ENCODE data around the gene ANGEL1. TPM values are rescaled to one million over a fixed set of nuclear protein-coding genes. Genes with fewer than 3 reads are reported as not detected.

Gene ANGEL1
- total and polyA plus RNA-seq, 3 donors from 2014 or later: 126 to 150 (median 132) TPM

DNA sequence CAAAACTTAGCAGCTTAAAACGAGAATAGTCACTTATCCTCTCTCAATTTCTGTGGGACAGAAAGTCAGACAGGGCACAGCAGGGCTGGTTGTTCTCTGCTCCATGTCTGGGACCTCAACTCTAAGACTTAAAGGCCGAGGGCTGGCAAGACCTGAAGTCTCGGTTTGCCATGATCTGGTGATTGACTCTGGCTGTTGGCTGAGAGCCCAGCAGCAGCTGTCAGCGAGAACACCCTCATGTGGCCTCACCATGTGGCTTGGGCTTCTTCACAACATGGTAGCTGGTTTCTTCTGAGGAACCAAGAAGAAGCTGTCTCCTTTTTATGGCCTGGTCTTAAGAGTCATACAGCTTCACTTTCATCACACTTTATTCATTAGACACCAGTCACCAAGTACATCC is 53.1 kb downstream of the ANGEL1 start:
- peak; percentile 13 for DNase-seq
- H3K4me3 ChIP-seq: no peak overlapping the region
- no peaks in the 10 kb centered on the region for H3K9me3 ChIP-seq
- H3K27me3 ChIP-seq: no peaks in the 10 kb centered on the region
- peaks cover 18% of the 10 kb centered on the region for H3K4me1 ChIP-seq
- intact Hi-C loops (cut with DNase I; ENCODE audit: low total_unique reads): no loop called here
- WGBS, 2 donors: 76 to 84% methylated on average over 4 of the region's 4 CpGs
- no peaks in the 10 kb centered on the region for H3K36me3 ChIP-seq (ENCODE audit: low read depth, missing control alignments)
- no peak for TF ChIP-seq POLR2A (IDR thresholded peaks at IDR 0.05)
- TF ChIP-seq, protein P1, sequence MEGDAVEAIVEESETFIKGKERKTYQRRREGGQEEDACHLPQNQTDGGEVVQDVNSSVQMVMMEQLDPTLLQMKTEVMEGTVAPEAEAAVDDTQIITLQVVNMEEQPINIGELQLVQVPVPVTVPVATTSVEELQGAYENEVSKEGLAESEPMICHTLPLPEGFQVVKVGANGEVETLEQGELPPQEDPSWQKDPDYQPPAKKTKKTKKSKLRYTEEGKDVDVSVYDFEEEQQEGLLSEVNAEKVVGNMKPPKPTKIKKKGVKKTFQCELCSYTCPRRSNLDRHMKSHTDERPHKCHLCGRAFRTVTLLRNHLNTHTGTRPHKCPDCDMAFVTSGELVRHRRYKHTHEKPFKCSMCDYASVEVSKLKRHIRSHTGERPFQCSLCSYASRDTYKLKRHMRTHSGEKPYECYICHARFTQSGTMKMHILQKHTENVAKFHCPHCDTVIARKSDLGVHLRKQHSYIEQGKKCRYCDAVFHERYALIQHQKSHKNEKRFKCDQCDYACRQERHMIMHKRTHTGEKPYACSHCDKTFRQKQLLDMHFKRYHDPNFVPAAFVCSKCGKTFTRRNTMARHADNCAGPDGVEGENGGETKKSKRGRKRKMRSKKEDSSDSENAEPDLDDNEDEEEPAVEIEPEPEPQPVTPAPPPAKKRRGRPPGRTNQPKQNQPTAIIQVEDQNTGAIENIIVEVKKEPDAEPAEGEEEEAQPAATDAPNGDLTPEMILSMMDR (IDR thresholded peaks at IDR 0.05): no peak
- no peak overlapping the region for H3K27ac ChIP-seq

DNA sequence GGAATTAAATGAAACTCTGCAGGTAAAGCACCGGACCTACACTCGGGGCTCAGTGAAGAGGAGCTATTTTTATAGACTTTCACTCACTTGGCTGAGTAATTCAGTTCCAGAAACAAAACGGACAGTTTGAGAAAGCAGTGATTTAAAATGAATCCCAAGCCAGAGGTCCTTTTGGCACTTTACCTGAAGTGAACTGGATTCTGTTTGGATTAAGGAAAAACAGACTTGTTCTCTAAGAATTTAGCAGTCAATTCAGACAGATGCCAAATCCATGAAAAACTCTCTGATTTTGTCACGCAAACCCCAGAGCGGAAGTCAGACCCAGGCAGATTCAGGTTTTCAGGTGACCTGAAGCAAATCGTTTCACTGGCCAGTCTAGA is 56.3 kb downstream of the ANGEL1 start:
- Histone ChIP-seq H3K27ac (no peak overlapping the region), H3K9me3 (no peaks in the 10 kb centered on the region), H3K4me3 (no peak overlapping the region), H3K4me1 (peaks cover 4% of the 10 kb centered on the region), H3K36me3 (ENCODE audit: low read depth, missing control alignments) (no peaks in the 10 kb centered on the region), H3K27me3 (no peaks in the 10 kb centered on the region)
- intact Hi-C loops (cut with DNase I; ENCODE audit: low total_unique reads): no loop called here
- no peak for DNase-seq
- 83 to 94% methylated on average over 6 of the region's 6 CpGs for WGBS, 2 donors
- TF ChIP-seq, protein P1 (IDR thresholded peaks at IDR 0.05): no peak
- no peak for TF ChIP-seq POLR2A (IDR thresholded peaks at IDR 0.05)

DNA sequence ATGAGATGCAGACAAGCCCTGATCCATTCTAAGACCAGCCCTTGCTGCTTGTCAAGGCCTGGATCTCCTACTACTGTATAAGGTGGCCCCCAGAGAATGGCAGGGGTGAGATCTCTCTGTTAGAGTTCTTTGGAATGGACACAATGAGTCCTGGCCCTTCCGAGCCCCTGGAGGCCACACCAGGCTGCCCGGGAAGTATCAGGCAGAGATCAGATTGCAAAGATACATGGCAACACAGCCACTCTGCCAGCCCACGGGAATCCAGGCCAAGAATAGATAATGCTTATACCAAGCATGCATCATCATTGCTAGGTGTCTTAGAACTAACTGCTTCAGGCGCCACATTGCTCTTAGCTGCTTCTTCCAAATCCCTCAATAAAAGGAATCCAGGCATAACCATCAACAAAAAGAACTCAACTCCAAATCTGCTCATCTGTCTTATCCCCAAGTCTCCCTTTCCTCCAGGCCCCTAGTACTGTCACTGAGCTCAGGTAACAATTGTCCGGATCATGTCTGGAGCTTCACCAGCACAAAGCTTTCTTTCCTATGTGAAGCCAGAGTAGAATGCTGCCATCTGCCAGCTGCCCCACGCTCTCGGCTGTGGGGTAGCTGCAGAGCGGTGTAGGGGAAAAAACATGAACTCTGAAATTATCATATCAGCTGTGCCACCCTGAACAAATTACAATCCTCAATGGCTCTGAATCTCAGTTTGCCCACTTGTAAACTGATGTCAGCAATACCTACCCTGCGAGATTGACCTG is 56.9 kb downstream of the ANGEL1 start:
- H3K27ac ChIP-seq: no peak overlapping the region
- TF ChIP-seq, protein P1 (IDR thresholded peaks at IDR 0.05): no peak
- no peak for TF ChIP-seq POLR2A (IDR thresholded peaks at IDR 0.05)
- peaks cover 2% of the 10 kb centered on the region for H3K4me1 ChIP-seq
- no peak for DNase-seq
- no peaks in the 10 kb centered on the region for H3K36me3 ChIP-seq (ENCODE audit: low read depth, missing control alignments)
- no peaks in the 10 kb centered on the region for H3K9me3 ChIP-seq
- H3K4me3 ChIP-seq: no peak overlapping the region
- intact Hi-C loops (cut with DNase I; ENCODE audit: low total_unique reads): no loop called here
- H3K27me3 ChIP-seq: no peaks in the 10 kb centered on the region
- 67 to 81% methylated on average over 7 to 9 of the region's 9 CpGs for WGBS, 2 donors

DNA sequence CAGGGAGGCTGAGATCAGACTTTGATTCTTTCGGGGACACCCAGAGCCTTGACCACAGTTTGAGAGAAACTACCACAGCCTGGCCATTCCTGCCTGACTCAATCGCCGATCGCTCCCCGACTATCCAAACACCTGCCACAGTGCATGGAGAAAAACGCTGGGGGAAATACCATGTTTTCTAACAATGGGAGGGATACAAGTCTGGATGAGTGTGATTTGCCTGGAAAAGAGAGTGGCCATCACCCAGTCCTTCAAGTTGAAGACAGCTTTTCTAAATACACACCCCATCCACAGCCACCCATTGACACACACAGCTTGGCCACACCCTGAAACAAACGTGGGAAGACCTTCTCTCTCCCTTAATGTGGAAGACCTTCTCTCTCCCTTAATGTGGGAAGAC is 58.1 kb downstream of the ANGEL1 start:
- Histone ChIP-seq H3K36me3 (ENCODE audit: low read depth, missing control alignments) (no peaks in the 10 kb centered on the region), H3K4me3 (no peak overlapping the region), H3K4me1 (no peaks in the 10 kb centered on the region), H3K27ac (no peak overlapping the region), H3K9me3 (no peaks in the 10 kb centered on the region), H3K27me3 (no peaks in the 10 kb centered on the region)
- 92 to 94% methylated on average over 7 of the region's 7 CpGs for WGBS, 2 donors
- DNase-seq: no peak
- no peak for TF ChIP-seq POLR2A (IDR thresholded peaks at IDR 0.05)
- TF ChIP-seq, protein P1 (IDR thresholded peaks at IDR 0.05): no peak
- intact Hi-C loops (cut with DNase I; ENCODE audit: low total_unique reads): no loop called here

Measured in testis (tissue), 3 donors.